ENCODE data around the gene CD82. TPM values are rescaled to one million over a fixed set of nuclear protein-coding genes. Genes with fewer than 3 reads are reported as not detected.

CD82 gene
- polyA plus RNA-seq, 1 donor (not counting 4 experiments of a cell fraction or from before 2014, with no cell fraction given): 118 TPM

GRCh38 chr11:44605965-44606364 is 40.5 kb downstream of the CD82 start:
- Histone ChIP-seq H3K4me1 (ENCODE audit: control insufficient read depth, extremely low read depth, insufficient read depth, low read length) (no peaks in the 10 kb centered on the region), H3K4me3 (ENCODE audit: control insufficient read depth in 2 of 3, extremely low read depth in 1 of 3, insufficient read depth in 2 of 3, low read depth in 1 of 3, low read length in 3 of 3) (no peak overlapping the region), H3K9me1 (ENCODE audit: control insufficient read depth, extremely low read depth, insufficient read depth, low read length) (no peaks in the 10 kb centered on the region), H3K27ac (ENCODE audit: control insufficient read depth, insufficient read depth, low read length) (no peak overlapping the region), H3K79me2 (ENCODE audit: control insufficient read depth, insufficient read depth, low read length) (no peaks in the 10 kb centered on the region), H3K9me3 (ENCODE audit: control insufficient read depth, low read depth, low read length) (no peaks in the 10 kb centered on the region), H3K9ac (ENCODE audit: control insufficient read depth, extremely low read depth, insufficient read depth, low read length) (no peak overlapping the region), H3K4me2 (ENCODE audit: control insufficient read depth, extremely low read depth, insufficient read depth, low read depth, low read length) (no peak overlapping the region), H2AFZ (ENCODE audit: control insufficient read depth, low read length) (no peak overlapping the region), H3K27me3 (ENCODE audit: control insufficient read depth, extremely low read depth, insufficient read depth, low read length) (no peaks in the 10 kb centered on the region), H4K20me1 (ENCODE audit: control insufficient read depth, extremely low read depth, insufficient read depth, low read length) (no peaks in the 10 kb centered on the region), H3K36me3 (ENCODE audit: control insufficient read depth in 2 of 2, extremely low read depth in 1 of 2, insufficient read depth in 2 of 2, low read length in 2 of 2) (peaks cover 42 to 50% of the 10 kb centered on the region in 2 experiments)
- dilution Hi-C loops (cut with MboI; ENCODE audit: extremely low pct_ligation_motif_present, low sequenced_read_pairs): no loop called here
- FAIRE-seq (no peak), DNase-seq (ENCODE audit: low read depth, low spot score) (no peak)
- TF ChIP-seq, protein P1, sequence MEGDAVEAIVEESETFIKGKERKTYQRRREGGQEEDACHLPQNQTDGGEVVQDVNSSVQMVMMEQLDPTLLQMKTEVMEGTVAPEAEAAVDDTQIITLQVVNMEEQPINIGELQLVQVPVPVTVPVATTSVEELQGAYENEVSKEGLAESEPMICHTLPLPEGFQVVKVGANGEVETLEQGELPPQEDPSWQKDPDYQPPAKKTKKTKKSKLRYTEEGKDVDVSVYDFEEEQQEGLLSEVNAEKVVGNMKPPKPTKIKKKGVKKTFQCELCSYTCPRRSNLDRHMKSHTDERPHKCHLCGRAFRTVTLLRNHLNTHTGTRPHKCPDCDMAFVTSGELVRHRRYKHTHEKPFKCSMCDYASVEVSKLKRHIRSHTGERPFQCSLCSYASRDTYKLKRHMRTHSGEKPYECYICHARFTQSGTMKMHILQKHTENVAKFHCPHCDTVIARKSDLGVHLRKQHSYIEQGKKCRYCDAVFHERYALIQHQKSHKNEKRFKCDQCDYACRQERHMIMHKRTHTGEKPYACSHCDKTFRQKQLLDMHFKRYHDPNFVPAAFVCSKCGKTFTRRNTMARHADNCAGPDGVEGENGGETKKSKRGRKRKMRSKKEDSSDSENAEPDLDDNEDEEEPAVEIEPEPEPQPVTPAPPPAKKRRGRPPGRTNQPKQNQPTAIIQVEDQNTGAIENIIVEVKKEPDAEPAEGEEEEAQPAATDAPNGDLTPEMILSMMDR (optimal IDR thresholded peaks at IDR 0.05 in 1 of 3, IDR thresholded peaks at IDR 0.05 in 1 of 3, conservative IDR thresholded peaks at IDR 0.05 in 1 of 3; ENCODE audit: extremely low read depth in 1 of 3, insufficient read depth in 2 of 3, low read length in 3 of 3): no peak
- TF ChIP-seq EZH2 (IDR thresholded peaks at IDR 0.05; ENCODE audit: low read length): no peak

- H4K20me1 ChIP-seq (ENCODE audit: control insufficient read depth, extremely low read depth, insufficient read depth, low read length): no peaks in the 10 kb centered on the region
- peaks cover 42 to 50% of the 10 kb centered on the region in 2 experiments for H3K36me3 ChIP-seq (ENCODE audit: control insufficient read depth in 2 of 2, extremely low read depth in 1 of 2, insufficient read depth in 2 of 2, low read length in 2 of 2)
- FAIRE-seq (no peak), DNase-seq (ENCODE audit: low read depth, low spot score) (no peak)
- H3K27ac ChIP-seq (ENCODE audit: control insufficient read depth, insufficient read depth, low read length): no peak overlapping the region
- H3K9me1 ChIP-seq (ENCODE audit: control insufficient read depth, extremely low read depth, insufficient read depth, low read length): no peaks in the 10 kb centered on the region
- H3K4me2 ChIP-seq (ENCODE audit: control insufficient read depth, extremely low read depth, insufficient read depth, low read depth, low read length): no peak overlapping the region
- H3K9ac ChIP-seq (ENCODE audit: control insufficient read depth, extremely low read depth, insufficient read depth, low read length): no peak overlapping the region
- H3K79me2 ChIP-seq (ENCODE audit: control insufficient read depth, insufficient read depth, low read length): no peaks in the 10 kb centered on the region
- H3K9me3 ChIP-seq (ENCODE audit: control insufficient read depth, low read depth, low read length): no peaks in the 10 kb centered on the region
- no peak overlapping the region for H2AFZ ChIP-seq (ENCODE audit: control insufficient read depth, low read length)
- H3K4me3 ChIP-seq (ENCODE audit: control insufficient read depth in 2 of 3, extremely low read depth in 1 of 3, insufficient read depth in 2 of 3, low read depth in 1 of 3, low read length in 3 of 3): no peak overlapping the region
- H3K27me3 ChIP-seq (ENCODE audit: control insufficient read depth, extremely low read depth, insufficient read depth, low read length): no peaks in the 10 kb centered on the region
- H3K4me1 ChIP-seq (ENCODE audit: control insufficient read depth, extremely low read depth, insufficient read depth, low read length): no peaks in the 10 kb centered on the region
- TF ChIP-seq, protein P1 (optimal IDR thresholded peaks at IDR 0.05 in 1 of 3, IDR thresholded peaks at IDR 0.05 in 1 of 3, conservative IDR thresholded peaks at IDR 0.05 in 1 of 3; ENCODE audit: extremely low read depth in 1 of 3, insufficient read depth in 2 of 3, low read length in 3 of 3): no peak
- dilution Hi-C loops (cut with MboI; ENCODE audit: extremely low pct_ligation_motif_present, low sequenced_read_pairs): no loop called here
Observed at GRCh38 chr11:44606472-44606871, 41.0 kb downstream of the CD82 start.
